Karpas-422 (cell line): Measurements from ENCODE around the gene CADM1. TPM values are rescaled to one million over a fixed set of nuclear protein-coding genes. Genes with fewer than 3 reads are reported as not detected.

ENCODE experiments used
- DNase-seq: peaks from one replicate; pipeline ENCODE4 v3.0.0-alpha.2; 2015
- H2AFZ ChIP-seq: fragments of 200-600 bp; sonication (generic); 2 replicates; pipeline ENCODE4 v1.6.1; 2014; ENCODE audit warnings: antibody characterized with exemption, low read length, mixed read lengths
- H3K27ac ChIP-seq: fragments of 200-600 bp; sonication (generic); 2 replicates; pipeline ENCODE4 v1.5.1; 2014; ENCODE audit warnings: mild to moderate bottlenecking, low read length, moderate library complexity
- H3K27me3 ChIP-seq: fragments of 200-600 bp; sonication (generic); 2 replicates; pipeline ENCODE4 v1.6.1; 2014; ENCODE audit warnings: low read length, mixed read lengths
- H3K36me3 ChIP-seq: fragments of 200-600 bp; sonication (generic); 2 replicates; pipeline ENCODE4 v1.6.1; 2014; ENCODE audit warnings: low read length, mixed read lengths; ENCODE audit not compliant: insufficient read depth
- H3K4me1 ChIP-seq: fragments of 200-600 bp; sonication (generic); 2 replicates; pipeline ENCODE4 v1.6.1; 2014; ENCODE audit warnings: mild to moderate bottlenecking, low read length, mixed read lengths
- H3K4me2 ChIP-seq: fragments of 200-600 bp; sonication (generic); 2 replicates; pipeline ENCODE4 v1.6.1; 2014; ENCODE audit warnings: low read length, low read depth, mild to moderate bottlenecking; ENCODE audit not compliant: poor library complexity, severe bottlenecking
- H3K4me3 ChIP-seq: fragments of 200-600 bp; sonication (generic); 2 replicates; pipeline ENCODE4 v1.5.1; 2014; ENCODE audit warnings: mild to moderate bottlenecking, antibody characterized with exemption, low read length, mixed read lengths
- H3K79me2 ChIP-seq: fragments of 200-600 bp; sonication (generic); 2 replicates; pipeline ENCODE4 v1.6.1; 2014; ENCODE audit warnings: mild to moderate bottlenecking, low read length, mixed read lengths
- H3K9ac ChIP-seq: fragments of 200-600 bp; sonication (generic); 2 replicates; pipeline ENCODE4 v1.6.0; 2014; ENCODE audit warnings: low read length
- H3K9me2 ChIP-seq: fragments of 200-600 bp; sonication (generic), shearing (Covaris generic); replicated peaks from 2 replicates; pipeline ENCODE4 v1.6.0; 2014; ENCODE audit warnings: mild to moderate bottlenecking, low read length, moderate library complexity; ENCODE audit not compliant: insufficient read depth
- H3K9me3 ChIP-seq: fragments of 300-700, 200-600 bp; sonication (generic); 2 replicates; pipeline ENCODE4 v1.6.1; 2014; ENCODE audit warnings: low read length, mixed read lengths
- H4K20me1 ChIP-seq: fragments of 200-600 bp; sonication (generic); 2 replicates; pipeline ENCODE4 v1.6.1; 2014; ENCODE audit warnings: mild to moderate bottlenecking, antibody characterized with exemption, low read length, low read depth; ENCODE audit not compliant: insufficient read depth
- small RNA-seq: library from RNA; depleted of rRNA; stranded (forward); fragments of <200 nt; gene quantifications from one replicate; pipeline ENCODE3, GENCODE V24; 2014
- total RNA-seq: library from RNA; depleted of rRNA; stranded (reverse); fragments of >200 nt; shearing (Covaris generic); gene quantifications from 2 replicates; pipeline ENCODE4 v1.2.3, GENCODE V29; 2014; ENCODE audit warnings: low replicate concordance

CADM1 gene
- total RNA-seq, 1 experiment from 2014 or later, result not detected

DNA sequence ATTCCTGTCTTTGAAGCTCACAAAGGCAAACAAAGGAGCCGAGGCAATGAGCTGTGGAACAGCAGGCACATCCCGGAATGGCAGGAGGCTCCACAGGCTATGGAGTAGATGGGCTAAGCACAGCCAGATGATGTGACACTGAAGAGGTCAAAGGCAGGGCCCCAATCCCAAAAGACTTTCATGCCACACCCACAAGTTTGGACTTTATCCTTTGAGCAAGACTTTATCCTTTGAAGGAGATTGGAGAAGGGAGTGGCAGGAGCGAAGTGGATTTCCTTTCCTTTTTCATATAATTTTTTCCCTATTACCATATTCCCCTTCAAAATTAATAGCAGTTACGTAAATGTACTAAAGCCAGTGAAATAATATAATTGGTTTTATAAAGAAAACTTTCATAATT, 379.4 kb downstream of the CADM1 start:
- Histone ChIP-seq H3K27me3 (no peaks in the 10 kb centered on the region), H3K4me2 (no peak overlapping the region), H3K9ac (no peak overlapping the region), H3K9me3 (no peaks in the 10 kb centered on the region), H4K20me1 (no peaks in the 10 kb centered on the region), H3K27ac (no peak overlapping the region), H3K4me1 (no peaks in the 10 kb centered on the region), H3K4me3 (no peak overlapping the region), H2AFZ (no peak overlapping the region), H3K79me2 (no peaks in the 10 kb centered on the region), H3K36me3 (no peaks in the 10 kb centered on the region), H3K9me2 (no peaks in the 10 kb centered on the region)
- no peak for DNase-seq

DNA sequence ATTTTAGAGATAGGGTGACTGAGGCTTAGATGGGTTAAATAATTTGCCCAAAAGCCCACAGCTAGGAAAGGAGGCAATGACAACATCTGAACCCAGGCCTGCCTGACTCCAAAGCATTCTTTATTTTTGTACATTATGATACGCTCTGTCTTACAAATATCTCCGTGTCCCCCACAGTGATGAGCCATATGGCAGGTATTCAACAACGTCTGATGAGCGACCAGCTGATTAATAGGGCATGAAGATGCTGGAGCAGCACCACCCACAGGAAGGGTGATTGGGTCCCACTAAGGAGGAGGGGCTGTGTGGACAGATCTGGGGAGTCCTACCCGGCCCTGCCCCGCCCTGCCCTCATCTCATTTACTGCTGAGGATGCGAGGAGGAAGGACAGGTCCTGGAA, 380.6 kb downstream of the CADM1 start:
- H3K36me3 ChIP-seq, result no peaks in the 10 kb centered on the region
- no peaks in the 10 kb centered on the region for H3K4me1 ChIP-seq
- H3K9ac ChIP-seq, result no peak overlapping the region
- no peaks in the 10 kb centered on the region for H3K79me2 ChIP-seq
- H3K9me3 ChIP-seq, result no peaks in the 10 kb centered on the region
- H3K4me2 ChIP-seq, result no peak overlapping the region
- no peak for DNase-seq
- no peak overlapping the region for H3K27ac ChIP-seq
- H3K4me3 ChIP-seq, result no peak overlapping the region
- H2AFZ ChIP-seq, result no peak overlapping the region
- no peaks in the 10 kb centered on the region for H3K27me3 ChIP-seq
- no peaks in the 10 kb centered on the region for H4K20me1 ChIP-seq
- H3K9me2 ChIP-seq, result no peaks in the 10 kb centered on the region

DNA sequence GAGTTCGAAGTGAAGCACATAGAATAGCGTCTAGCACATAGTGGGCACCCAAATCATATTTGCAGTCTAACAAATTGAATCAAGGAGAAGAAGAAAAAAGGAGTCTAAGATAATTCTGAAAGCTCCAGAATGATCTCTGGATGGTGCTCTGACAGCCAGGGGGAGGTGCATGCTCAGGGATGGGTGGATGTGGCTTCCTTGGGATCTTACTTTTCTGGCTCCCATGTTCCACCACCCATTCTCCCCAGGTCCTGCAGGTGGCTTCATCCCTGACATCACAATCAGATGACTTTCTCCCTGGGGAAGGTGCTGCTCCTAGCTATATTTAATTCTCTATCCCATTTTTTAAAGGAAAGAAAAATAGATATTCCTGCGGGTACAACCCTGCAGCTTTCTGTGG, 381.9 kb downstream of the CADM1 start:
- Histone ChIP-seq H4K20me1 (no peaks in the 10 kb centered on the region), H3K4me2 (no peak overlapping the region), H3K4me3 (no peak overlapping the region), H2AFZ (no peak overlapping the region), H3K79me2 (no peaks in the 10 kb centered on the region), H3K4me1 (no peaks in the 10 kb centered on the region), H3K9me2 (no peaks in the 10 kb centered on the region), H3K9me3 (no peaks in the 10 kb centered on the region), H3K27me3 (no peaks in the 10 kb centered on the region), H3K36me3 (no peaks in the 10 kb centered on the region), H3K27ac (no peak overlapping the region), H3K9ac (no peak overlapping the region)
- no peak for DNase-seq

Small RNA genes lying within 50 kb of the gene (small RNA-seq; reads per million reads assigned to genes)
- gene RF01293, result 0.16 reads per million
